Midbrain (tissue), 1 donor: ENCODE data around the gene STAMBPL1.

Source experiments
- DNase-seq: peaks from one replicate; lab custom pipeline; 2025; lab: John Stamatoyannopoulos, UW

STAMBPL1 gene

GRCh38 chr10:88893611-88894010, 13.6 kb downstream of the STAMBPL1 start:
- DNase-seq = no peak

- DNase-seq = no peak
Observed at GRCh38 chr10:88895250-88895649, 15.2 kb downstream of the STAMBPL1 start.

- no peak for DNase-seq
Observed at GRCh38 chr10:88896372-88896993, 16.4 kb downstream of the STAMBPL1 start.

DNA sequence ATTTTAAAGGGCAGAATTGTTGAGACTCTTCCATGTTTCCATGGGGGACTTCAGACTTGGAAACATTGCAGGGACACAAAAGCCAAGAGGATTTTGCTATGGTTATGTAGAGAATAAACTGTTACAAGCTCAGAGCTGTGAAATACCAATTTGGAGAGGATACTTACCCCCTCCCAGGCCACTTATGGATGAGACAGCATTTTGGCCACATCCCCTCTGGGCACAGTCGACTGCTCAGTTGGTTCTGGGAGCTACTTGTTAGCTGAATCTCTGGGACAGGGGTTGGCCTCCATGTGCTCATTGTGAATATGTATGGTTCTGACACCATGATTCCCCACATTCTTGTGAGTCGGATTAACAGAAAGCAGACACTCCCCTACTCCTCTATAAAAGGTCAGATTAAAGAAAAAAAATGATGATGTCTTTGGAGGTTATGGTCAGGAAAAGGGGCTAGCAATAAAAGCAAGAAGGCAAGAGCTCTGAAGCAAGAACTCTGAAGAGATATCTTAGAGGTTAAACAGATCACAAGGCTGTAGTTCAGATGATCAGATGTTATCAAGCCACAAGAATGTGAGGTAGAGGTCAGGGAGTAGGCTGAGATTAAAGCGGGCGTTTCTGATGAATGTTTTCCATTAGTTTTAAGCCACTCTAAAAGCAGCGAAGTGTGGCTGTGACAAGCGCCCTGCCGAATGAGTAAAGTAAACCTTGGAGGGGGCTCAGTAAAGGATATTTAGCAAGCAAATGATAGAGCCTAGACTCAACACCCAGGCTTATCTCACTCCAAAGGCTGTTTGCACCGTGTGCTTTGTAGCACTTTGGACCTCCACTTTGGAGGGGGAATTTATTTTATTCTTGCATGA, 17.2 kb downstream of the STAMBPL1 start:
- DNase-seq = no peak

DNA sequence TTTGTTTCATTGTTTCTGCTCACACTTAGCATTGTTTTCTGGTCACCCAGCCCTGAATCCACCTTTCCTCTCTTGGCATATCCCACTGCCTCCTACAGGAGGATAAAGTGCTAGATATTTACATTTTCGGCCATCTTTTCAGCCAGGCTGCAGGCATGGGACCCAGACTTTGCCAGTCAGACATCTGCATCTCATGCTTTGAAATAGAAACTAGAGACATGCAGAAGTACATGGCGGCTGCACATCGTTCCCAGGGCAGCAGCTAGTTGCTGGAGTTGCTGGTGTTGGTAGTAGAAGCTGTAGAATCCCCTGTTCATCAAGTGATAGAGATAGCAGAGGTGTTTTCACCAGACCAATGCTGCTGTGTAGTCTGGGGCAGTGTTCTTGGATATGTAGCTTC, 18.7 kb downstream of the STAMBPL1 start:
- DNase-seq = no peak

GRCh38 chr10:88899886-88900285, 19.8 kb downstream of the STAMBPL1 start:
- DNase-seq = no peak

GRCh38 chr10:88901206-88901983, 21.4 kb downstream of the STAMBPL1 start:
- no peak for DNase-seq

DNA sequence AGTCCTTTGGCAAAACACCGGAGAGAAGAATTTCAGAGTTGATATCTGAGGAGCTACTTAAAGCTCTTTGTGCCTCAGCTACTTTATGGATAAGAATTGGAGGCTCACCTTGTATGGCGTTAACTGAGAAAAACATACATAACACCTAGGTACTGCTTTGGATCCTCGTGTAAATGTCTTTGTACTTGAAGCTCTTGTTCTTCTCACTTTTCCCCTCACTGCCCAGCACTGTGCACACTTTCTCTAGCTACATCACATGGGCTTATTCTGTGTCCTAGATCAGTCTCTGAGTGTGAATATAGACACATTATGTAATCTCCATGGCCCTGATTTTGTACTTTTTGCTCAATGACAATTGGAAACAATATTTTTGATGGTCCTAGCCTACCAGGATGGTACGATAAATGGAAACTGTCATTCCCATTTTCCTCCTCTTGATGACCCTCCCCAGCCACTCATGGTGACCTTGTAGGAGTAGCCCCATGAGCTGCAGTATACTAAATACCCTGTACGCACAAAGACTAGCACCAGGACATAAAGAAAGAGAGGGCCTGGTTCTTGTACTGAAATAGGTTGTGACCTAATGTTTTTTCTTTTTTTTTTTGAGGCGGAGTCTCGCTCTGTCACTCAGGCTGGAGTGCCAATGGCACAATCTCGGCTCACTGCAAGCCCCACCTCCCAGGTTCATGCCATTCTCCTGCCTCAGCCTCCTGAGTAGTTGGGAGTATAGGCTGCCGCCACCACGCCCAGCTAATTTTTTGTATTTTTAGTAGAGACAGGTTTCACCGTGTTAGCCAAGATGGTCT, 22.1 kb downstream of the STAMBPL1 start:
- DNase-seq = no peak

GRCh38 chr10:88903715-88904114, 23.7 kb downstream of the STAMBPL1 start:
- no peak for DNase-seq

GRCh38 chr10:88906921-88907320, 26.9 kb downstream of the STAMBPL1 start:
- no peak for DNase-seq

- no peak for DNase-seq
Observed at GRCh38 chr10:88908194-88908593, 28.1 kb downstream of the STAMBPL1 start.

GRCh38 chr10:88911116-88911515, 31.1 kb downstream of the STAMBPL1 start:
- no peak for DNase-seq

DNA sequence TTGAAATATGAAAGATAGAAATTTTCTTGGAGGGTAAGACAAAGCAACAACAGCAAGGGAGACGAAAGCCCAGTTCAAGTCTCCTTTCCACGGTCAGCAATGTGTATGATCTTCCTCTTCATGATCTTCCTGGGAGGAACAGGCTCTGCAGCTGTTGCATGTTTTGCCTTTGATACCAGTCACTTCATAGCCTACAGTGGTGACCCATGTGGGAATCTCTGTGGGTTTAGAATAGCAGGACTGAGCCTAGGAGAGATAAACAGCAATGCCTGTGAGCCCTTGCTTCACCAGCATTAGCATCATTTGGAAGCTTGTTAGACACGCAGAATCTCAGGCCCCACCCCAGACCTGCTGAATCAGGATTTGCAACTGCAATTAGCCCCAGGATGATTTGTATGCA, 31.8 kb downstream of the STAMBPL1 start:
- no peak for DNase-seq

- DNase-seq = no peak
Observed at GRCh38 chr10:88913127-88913526, 33.1 kb downstream of the STAMBPL1 start.

DNA sequence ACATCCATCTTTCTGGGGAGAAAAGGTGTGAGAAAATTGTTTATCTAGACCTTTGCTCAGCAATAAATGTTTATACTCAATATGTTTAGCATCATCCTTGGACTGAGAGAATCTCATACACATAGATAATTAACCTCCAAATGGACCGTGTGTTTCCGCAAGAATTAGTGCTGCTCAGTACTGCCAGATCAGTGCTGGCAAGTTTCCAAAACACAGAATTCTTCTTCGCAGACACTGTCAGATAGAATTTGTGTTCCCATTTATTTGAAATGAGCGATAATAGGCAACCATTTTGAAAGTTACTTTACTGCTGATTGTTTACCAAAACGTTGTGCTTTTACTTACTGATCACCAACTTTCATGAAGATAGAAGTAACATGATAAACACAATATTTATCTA, 33.7 kb downstream of the STAMBPL1 start:
- DNase-seq = no peak

- no peak for DNase-seq
Observed at GRCh38 chr10:88915781-88916180, 35.7 kb downstream of the STAMBPL1 start.

GRCh38 chr10:88916231-88916630, 36.2 kb downstream of the STAMBPL1 start:
- no peak for DNase-seq

GRCh38 chr10:88916986-88917385, 36.9 kb downstream of the STAMBPL1 start:
- no peak for DNase-seq

DNA sequence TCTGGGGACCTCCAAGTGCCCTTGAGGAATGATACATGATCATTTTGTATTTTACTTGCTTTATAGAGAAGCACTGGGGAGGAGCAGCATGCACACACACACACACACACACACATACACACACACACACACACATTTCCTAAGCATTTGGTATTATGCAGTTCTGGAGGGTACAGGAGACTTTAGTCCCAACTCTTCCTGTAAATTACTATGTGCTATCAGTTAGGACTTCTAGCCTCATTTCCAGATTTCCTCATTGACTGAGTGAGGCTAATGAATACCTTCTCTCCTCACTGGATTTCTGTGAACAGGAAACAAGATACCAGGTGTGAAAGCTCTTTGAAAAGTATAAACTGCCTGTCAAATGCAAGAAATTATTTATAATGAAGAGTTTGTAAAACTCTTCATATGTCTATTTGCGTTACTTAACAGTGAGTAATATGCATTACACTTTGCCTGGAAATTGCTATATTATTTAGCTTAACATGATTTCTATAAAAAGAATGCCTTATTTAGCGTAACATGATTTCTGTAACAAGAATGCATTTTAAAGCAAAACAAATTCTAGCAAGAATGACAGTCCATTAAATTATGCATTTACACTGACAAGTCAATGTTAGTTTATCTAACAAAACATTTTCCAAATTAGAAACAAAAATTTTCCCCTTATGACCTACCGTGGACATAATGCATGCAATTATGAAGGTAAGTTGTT, 38.3 kb downstream of the STAMBPL1 start:
- DNase-seq = no peak

- no peak for DNase-seq
Observed at GRCh38 chr10:88919041-88919440, 39.0 kb downstream of the STAMBPL1 start.

- DNase-seq = no peak
Observed at GRCh38 chr10:88920198-88920597, 40.2 kb downstream of the STAMBPL1 start.
